SK-N-SH (cell line): ENCODE data around the gene RAP1GAP. TPM values are rescaled to one million over a fixed set of nuclear protein-coding genes. Genes with fewer than 3 reads are reported as not detected.
A peak's percentile ranks its signal among the peaks of the same experiment; 100 is the strongest.

Experiments
- CTCF ChIA-PET: fragments of 300-600, 350-600 bp; formaldehyde crosslinking; extraction: SDS; loops from one replicate; lab custom pipeline; 2021; lab: Yijun Ruan, JAX
- POLR2A ChIA-PET: fragments of 350-600 bp; sonication (Branson Sonifier 250); formaldehyde crosslinking; extraction: SDS; loops from one replicate; lab custom pipeline; 2020; ENCODE audit warnings: antibody characterized with exemption, inconsistent platforms; lab: Yijun Ruan, JAX
- DNase-seq: peaks from one replicate; pipeline ENCODE4 v3.0.0; 2012
- H2AFZ ChIP-seq: fragments of 200-600 bp; sonication (generic); 2 replicates; pipeline ENCODE4 v1.8.1; 2016; ENCODE audit warnings: antibody characterized with exemption, mild to moderate bottlenecking, low read depth
- H3F3A ChIP-seq: fragments of 200-600 bp; sonication (generic); replicated peaks from 2 replicates; pipeline ENCODE3; 2016; ENCODE audit warnings: antibody characterized with exemption, mild to moderate bottlenecking; ENCODE audit not compliant: insufficient read depth
- H3K27ac ChIP-seq, 2 experiments: fragments of 200-500 bp in 1 of 2; fragments of 200-600 bp in 1 of 2; sonication (Bioruptor generic) in 1 of 2; sonication (generic), shearing (Covaris generic) in 1 of 2; 2 replicates each; pipeline versions ENCODE4 v1.5.1 to v1.6.1; 2014 to 2016; ENCODE audit warnings: low read depth in 2 of 2, inconsistent platforms in 1 of 2, low read length in 1 of 2, mild to moderate bottlenecking in 1 of 2, mixed read lengths in 1 of 2
- H3K27me3 ChIP-seq: fragments of 200-600 bp; sonication (generic), shearing (Covaris generic); 2 replicates; pipeline ENCODE4 v1.6.1; 2016; ENCODE audit warnings: mixed run types; ENCODE audit not compliant: insufficient read depth
- H3K36me3 ChIP-seq, 2 experiments: fragments of 200-500 bp in 1 of 2; fragments of 200-600 bp in 1 of 2; sonication (Bioruptor generic) in 1 of 2; sonication (generic) in 1 of 2; replicated peaks in 1 of 2; 2 replicates each; pipeline versions ENCODE3 to v1.5.1; 2014 to 2016; ENCODE audit warnings: low read length in 1 of 2, mild to moderate bottlenecking in 1 of 2; ENCODE audit not compliant: insufficient read depth in 2 of 2, control insufficient read depth in 1 of 2
- H3K4me1 ChIP-seq, 2 experiments: fragments of 200-500 bp in 1 of 2; fragments of 200-600 bp in 1 of 2; sonication (Bioruptor generic) in 1 of 2; sonication (generic), shearing (Covaris generic) in 1 of 2; 2 replicates each; pipeline versions ENCODE4 v1.5.1 to v1.6.1; 2014 to 2016; ENCODE audit warnings: low read depth in 1 of 2, low read length in 1 of 2, mixed run types in 1 of 2; ENCODE audit not compliant: insufficient read depth in 2 of 2, control insufficient read depth in 1 of 2
- H3K4me2 ChIP-seq: fragments of 200-600 bp; sonication (generic), shearing (Covaris generic); 2 replicates; pipeline ENCODE4 v1.6.1; 2017; ENCODE audit warnings: mixed run types
- H3K4me3 ChIP-seq, 2 experiments: fragments of 200-500 bp in 1 of 2; fragments of 200-600 bp in 1 of 2; sonication (Bioruptor generic) in 1 of 2; sonication (generic), shearing (Covaris generic) in 1 of 2; 2 replicates each; pipeline versions ENCODE4 v1.5.1 to v1.8.1; 2014 to 2016; ENCODE audit warnings: low read depth in 2 of 2, inconsistent platforms in 1 of 2, low read length in 1 of 2, mild to moderate bottlenecking in 1 of 2, mixed read lengths in 1 of 2, moderate library complexity in 1 of 2
- H3K79me2 ChIP-seq: fragments of 200-600 bp; sonication (generic); 2 replicates; pipeline ENCODE4 v1.8.1; 2017; ENCODE audit warnings: mild to moderate bottlenecking; ENCODE audit not compliant: insufficient read depth
- H3K9ac ChIP-seq: fragments of 200-600 bp; sonication (generic); 2 replicates; pipeline ENCODE4 v1.6.1; 2017; ENCODE audit warnings: mixed run types
- H3K9me2 ChIP-seq: fragments of 200-600 bp; sonication (generic); 2 replicates; pipeline ENCODE4 v1.6.1; 2017; ENCODE audit warnings: mixed run types
- H3K9me3 ChIP-seq: fragments of 200-600 bp; sonication (generic); 2 replicates; pipeline ENCODE4 v1.6.1; 2017; ENCODE audit warnings: mixed run types, mild to moderate bottlenecking, moderate library complexity
- H4K20me1 ChIP-seq: fragments of 200-600 bp; sonication (generic); 2 replicates; pipeline ENCODE4 v1.6.1; 2017; ENCODE audit warnings: mild to moderate bottlenecking, mixed run types; ENCODE audit not compliant: insufficient read depth
- CTCF ChIP-seq: fragments of 200-600 bp; sonication (generic); IDR thresholded peaks from 2 replicates; pipeline ENCODE4 v1.6.1; 2017; ENCODE audit warnings: antibody characterized with exemption, mild to moderate bottlenecking, moderate library complexity
- ELF1 ChIP-seq: IDR thresholded peaks from 2 replicates; pipeline ENCODE4 v1.4.0; 2012
- EP300 ChIP-seq, 2 experiments: IDR thresholded peaks; 2 replicates each; pipeline versions ENCODE4 v1.4.0 to v1.6.1; 2012; ENCODE audit warnings: borderline replicate concordance in 1 of 2, low read depth in 1 of 2, low read length in 1 of 2
- EZH2phosphoT487 ChIP-seq: fragments of 200-600 bp; sonication (generic); IDR thresholded peaks from 2 replicates; pipeline ENCODE4 v1.6.1; 2017; ENCODE audit warnings: low read depth, mixed run types, mild to moderate bottlenecking, antibody characterized with exemption, moderate library complexity, borderline replicate concordance
- FOSL2 ChIP-seq: IDR thresholded peaks from 2 replicates; pipeline ENCODE4 v1.4.0; 2012; ENCODE audit warnings: low read depth, mild to moderate bottlenecking, moderate library complexity, borderline replicate concordance
- GABPA ChIP-seq: IDR thresholded peaks from 2 replicates; pipeline ENCODE4 v1.4.0; 2012; ENCODE audit warnings: low read depth, mild to moderate bottlenecking
- JUND ChIP-seq: IDR thresholded peaks from 2 replicates; pipeline ENCODE4 v1.4.0; 2012
- MEF2A ChIP-seq: IDR thresholded peaks from 2 replicates; pipeline ENCODE4 v1.4.0; 2012; ENCODE audit warnings: low read depth, borderline replicate concordance
- NRF1 ChIP-seq: IDR thresholded peaks from 2 replicates; pipeline ENCODE4 v1.6.1; 2012; ENCODE audit warnings: low read depth, mild to moderate bottlenecking, low read length
- PBX3 ChIP-seq: IDR thresholded peaks from 2 replicates; pipeline ENCODE4; 2012
- RCOR1 ChIP-seq: fragments of 150-350 bp; IDR thresholded peaks from 2 replicates; pipeline ENCODE4 v1.6.1; 2017; ENCODE audit warnings: antibody characterized with exemption, low read length
- REST ChIP-seq: IDR thresholded peaks from 2 replicates; pipeline ENCODE4 v1.6.1; 2012; ENCODE audit warnings: mild to moderate bottlenecking, low read depth, low read length, moderate library complexity
- RXRA ChIP-seq: IDR thresholded peaks from 2 replicates; pipeline ENCODE4 v1.4.0; 2012; ENCODE audit warnings: low read depth, mild to moderate bottlenecking, borderline replicate concordance
- SIN3A ChIP-seq: IDR thresholded peaks from 2 replicates; pipeline ENCODE4 v1.6.1; 2012; ENCODE audit warnings: low read depth, mild to moderate bottlenecking, low read length, moderate library complexity, borderline replicate concordance
- TEAD4 ChIP-seq: IDR thresholded peaks from 2 replicates; pipeline ENCODE4 v1.4.0; 2012; ENCODE audit warnings: mild to moderate bottlenecking, borderline replicate concordance; ENCODE audit not compliant: insufficient read depth
- WGBS: methylation state at CpG from one replicate; pipeline ENCODE4 v1.1.6; 2017; ENCODE audit warnings: low lambda C conversion rate; 5-methylcytosine and 5-hydroxymethylcytosine counted together
- polyA plus RNA-seq, 3 experiments: library from polyadenylated mRNA; depleted of rRNA; stranded (reverse); fragments of >200 nt; gene quantifications; 2 replicates each; pipeline ENCODE4 v1.2.3, GENCODE V29; 2012
- TF ChIP-seq, protein P1 (sequence below): IDR thresholded peaks from 2 replicates; pipeline ENCODE4 v1.4.0; 2012; ENCODE audit warnings: low read depth, borderline replicate concordance

RAP1GAP gene
- polyA plus RNA-seq, 1 of the 3 experiments (the other 2 are of a cell fraction): 0.99 TPM

DNA sequence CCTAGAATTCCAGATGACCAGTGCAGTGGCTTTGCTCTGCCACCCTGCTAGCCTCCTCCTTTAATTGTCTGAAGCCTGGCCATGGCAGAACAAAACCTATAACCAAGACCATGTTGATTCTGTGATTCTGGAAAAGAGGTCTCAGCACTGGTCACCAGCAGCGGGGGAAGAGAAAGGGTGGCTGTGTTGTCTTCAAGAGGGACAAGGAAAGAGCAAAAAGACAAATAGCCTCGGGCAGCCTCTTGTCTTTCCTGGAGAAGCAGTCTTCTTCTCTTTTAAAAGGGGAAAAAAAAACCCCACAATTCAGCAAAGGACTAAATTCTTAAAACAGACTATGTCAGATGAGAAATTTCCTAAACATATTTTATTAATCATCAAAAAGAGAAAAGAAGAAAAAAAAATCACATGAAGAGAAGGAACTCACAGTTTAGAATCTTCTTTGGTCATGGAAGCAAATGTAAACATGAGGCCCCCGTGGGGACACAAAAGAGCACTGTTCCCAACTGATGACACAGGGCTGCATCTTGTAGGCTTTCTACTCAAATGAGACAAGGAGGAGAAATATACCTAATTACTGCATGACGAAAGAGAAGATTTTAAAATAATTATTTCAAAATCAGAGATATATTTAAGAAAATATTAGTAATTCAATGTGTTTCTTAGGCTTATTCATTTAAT lies 36.3 kb upstream of the RAP1GAP start (continued):
- TF ChIP-seq CTCF: no peak
- TF ChIP-seq, protein P1, sequence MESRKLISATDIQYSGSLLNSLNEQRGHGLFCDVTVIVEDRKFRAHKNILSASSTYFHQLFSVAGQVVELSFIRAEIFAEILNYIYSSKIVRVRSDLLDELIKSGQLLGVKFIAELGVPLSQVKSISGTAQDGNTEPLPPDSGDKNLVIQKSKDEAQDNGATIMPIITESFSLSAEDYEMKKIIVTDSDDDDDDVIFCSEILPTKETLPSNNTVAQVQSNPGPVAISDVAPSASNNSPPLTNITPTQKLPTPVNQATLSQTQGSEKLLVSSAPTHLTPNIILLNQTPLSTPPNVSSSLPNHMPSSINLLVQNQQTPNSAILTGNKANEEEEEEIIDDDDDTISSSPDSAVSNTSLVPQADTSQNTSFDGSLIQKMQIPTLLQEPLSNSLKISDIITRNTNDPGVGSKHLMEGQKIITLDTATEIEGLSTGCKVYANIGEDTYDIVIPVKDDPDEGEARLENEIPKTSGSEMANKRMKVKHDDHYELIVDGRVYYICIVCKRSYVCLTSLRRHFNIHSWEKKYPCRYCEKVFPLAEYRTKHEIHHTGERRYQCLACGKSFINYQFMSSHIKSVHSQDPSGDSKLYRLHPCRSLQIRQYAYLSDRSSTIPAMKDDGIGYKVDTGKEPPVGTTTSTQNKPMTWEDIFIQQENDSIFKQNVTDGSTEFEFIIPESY: no peak
- no peak for TF ChIP-seq SIN3A
- TF ChIP-seq TEAD4: no peak
- no peak for TF ChIP-seq EP300 (IDR thresholded peaks at IDR 0.05; ENCODE audit: borderline replicate concordance in 1 of 2, low read depth in 1 of 2, low read length in 1 of 2)

- H3K9ac ChIP-seq: no peak overlapping the region
- 96% methylated on average over 5 of the region's 5 CpGs for WGBS
- no peaks in the 10 kb centered on the region; the same call in 1 of the 2 replicates for H4K20me1 ChIP-seq
- H3K27ac ChIP-seq: peak overlapping the region in 1 of 2 experiments; percentile 45; a peak in 2 of 4 replicates
- no peaks in the 10 kb centered on the region for H3K9me3 ChIP-seq
- no peaks in the 10 kb centered on the region for H3K79me2 ChIP-seq
- H3K4me3 ChIP-seq: no peak overlapping the region
- no peak for DNase-seq
- no peak overlapping the region for H3K4me2 ChIP-seq
- no peaks in the 10 kb centered on the region for H3K9me2 ChIP-seq
- no peaks in the 10 kb centered on the region for H3K27me3 ChIP-seq
- no peak overlapping the region for H2AFZ ChIP-seq
- ChIA-PET POLR2A (no interaction called here), CTCF (interaction anchor here (0.6 to 1.8 kb wide), 9 partner anchors 9 to 259 kb away, joined by 3 to 7 read pairs (median 4); no protein-coding TSS in a partner anchor)
- H3F3A ChIP-seq: peaks cover 18% of the 10 kb centered on the region
- no peak for TF ChIP-seq RCOR1
- no peak for TF ChIP-seq EZH2phosphoT487
- no peak for TF ChIP-seq PBX3
- TF ChIP-seq JUND: no peak
- no peak for TF ChIP-seq MEF2A
- no peak for TF ChIP-seq NRF1
- TF ChIP-seq CTCF: no peak
- TF ChIP-seq ELF1: no peak
- no peak for TF ChIP-seq GABPA
- TF ChIP-seq, protein P1: no peak
- TF ChIP-seq RXRA: no peak
- no peak for TF ChIP-seq REST
- no peak for TF ChIP-seq FOSL2
- H3K4me1 ChIP-seq: no peaks in the 10 kb centered on the region
- peaks cover 49 to 70% of the 10 kb centered on the region in 2 experiments for H3K36me3 ChIP-seq
Observed at GRCh38 chr1:21704145-21704544, 35.0 kb upstream of the RAP1GAP start.
